Spleen (tissue), 7 donors: ENCODE results near the gene PPP2R3B.

Experiments
- POLR2A ChIP-seq, 3 donors: fragments of 450-650 bp; IDR thresholded peaks; one replicate each; pipeline ENCODE4 v1.5.1; 2017; ENCODE audit warnings: antibody characterized with exemption in 3 of 3, mild to moderate bottlenecking in 1 of 3
- TF ChIP-seq, protein P1 (sequence below), 11 experiments: fragments of 200-600 bp in 7 of 11; fragments of 450-650 bp in 4 of 11; sonication (generic) in 4 of 11; IDR thresholded peaks in 8 of 11; conservative IDR thresholded peaks in 3 of 11; 1 replicate in 7 of 11; 2 replicates in 4 of 11; pipeline versions ENCODE4 v1.4.0 to v1.8.0; 2016 to 2021; ENCODE audit warnings: antibody characterized with exemption in 11 of 11, inconsistent platforms in 4 of 11, mild to moderate bottlenecking in 1 of 11
- donor health status: DM: no; HTN: no; CAD: no; lungs with moderate emphysema.
- donor health status: DM: no; HTN: no; CAD: no.
- donor health status: DM: no; HTN: no; CAD: no.

DNA sequence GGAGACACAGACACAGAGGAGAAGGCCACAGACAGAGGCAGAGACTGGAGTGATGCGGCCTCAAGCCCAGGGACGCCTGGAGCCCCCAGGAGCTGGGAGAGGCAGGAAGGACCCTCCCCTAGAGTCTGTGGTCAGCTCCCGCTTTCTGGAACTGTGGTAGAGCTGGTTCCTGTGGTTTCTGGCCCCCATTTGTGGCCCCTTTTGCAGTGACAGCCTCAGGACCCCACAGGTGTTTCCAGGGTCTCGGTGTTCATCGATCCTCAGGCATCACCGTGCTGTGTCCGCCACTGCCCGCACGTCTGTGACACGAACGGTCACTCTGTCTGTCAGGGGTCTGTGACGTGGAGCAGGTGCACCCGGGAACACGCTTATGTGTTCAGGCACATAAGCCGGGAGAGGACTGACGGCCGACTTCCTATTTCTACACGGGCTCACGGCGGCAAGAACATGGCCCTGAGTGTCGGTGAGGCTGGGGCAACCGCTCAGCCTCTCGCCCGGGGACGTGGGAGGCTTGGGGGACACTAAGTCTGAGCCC, 76.0 kb downstream of the PPP2R3B start:
- TF ChIP-seq, protein P1, sequence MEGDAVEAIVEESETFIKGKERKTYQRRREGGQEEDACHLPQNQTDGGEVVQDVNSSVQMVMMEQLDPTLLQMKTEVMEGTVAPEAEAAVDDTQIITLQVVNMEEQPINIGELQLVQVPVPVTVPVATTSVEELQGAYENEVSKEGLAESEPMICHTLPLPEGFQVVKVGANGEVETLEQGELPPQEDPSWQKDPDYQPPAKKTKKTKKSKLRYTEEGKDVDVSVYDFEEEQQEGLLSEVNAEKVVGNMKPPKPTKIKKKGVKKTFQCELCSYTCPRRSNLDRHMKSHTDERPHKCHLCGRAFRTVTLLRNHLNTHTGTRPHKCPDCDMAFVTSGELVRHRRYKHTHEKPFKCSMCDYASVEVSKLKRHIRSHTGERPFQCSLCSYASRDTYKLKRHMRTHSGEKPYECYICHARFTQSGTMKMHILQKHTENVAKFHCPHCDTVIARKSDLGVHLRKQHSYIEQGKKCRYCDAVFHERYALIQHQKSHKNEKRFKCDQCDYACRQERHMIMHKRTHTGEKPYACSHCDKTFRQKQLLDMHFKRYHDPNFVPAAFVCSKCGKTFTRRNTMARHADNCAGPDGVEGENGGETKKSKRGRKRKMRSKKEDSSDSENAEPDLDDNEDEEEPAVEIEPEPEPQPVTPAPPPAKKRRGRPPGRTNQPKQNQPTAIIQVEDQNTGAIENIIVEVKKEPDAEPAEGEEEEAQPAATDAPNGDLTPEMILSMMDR (IDR thresholded peaks at IDR 0.05 in 8 of 11, conservative IDR thresholded peaks at IDR 0.05 in 3 of 11), result no peak
- TF ChIP-seq POLR2A (IDR thresholded peaks at IDR 0.05), result no peak
